Breast epithelium (tissue), 3 donors: ENCODE measurements around the gene C2orf74.

Experiments
- POLR2A ChIP-seq: fragments of 450-650 bp; IDR thresholded peaks from one replicate; pipeline ENCODE4 v1.6.1; 2016; ENCODE audit warnings: antibody characterized with exemption, mild to moderate bottlenecking, moderate library complexity
- POLR2AphosphoS5 ChIP-seq, 3 donors: sonication (generic); formaldehyde crosslinking; IDR thresholded peaks; one replicate each; pipeline ENCODE4 v1.6.1; 2017; ENCODE audit warnings: antibody characterized with exemption in 3 of 3
- TF ChIP-seq, protein P1 (sequence below), 3 donors: fragments of 450-650 bp; IDR thresholded peaks; one replicate each; pipeline ENCODE4 v1.5.1; 2016 to 2017; ENCODE audit warnings: antibody characterized with exemption in 3 of 3, mild to moderate bottlenecking in 3 of 3, moderate library complexity in 3 of 3

DNA sequence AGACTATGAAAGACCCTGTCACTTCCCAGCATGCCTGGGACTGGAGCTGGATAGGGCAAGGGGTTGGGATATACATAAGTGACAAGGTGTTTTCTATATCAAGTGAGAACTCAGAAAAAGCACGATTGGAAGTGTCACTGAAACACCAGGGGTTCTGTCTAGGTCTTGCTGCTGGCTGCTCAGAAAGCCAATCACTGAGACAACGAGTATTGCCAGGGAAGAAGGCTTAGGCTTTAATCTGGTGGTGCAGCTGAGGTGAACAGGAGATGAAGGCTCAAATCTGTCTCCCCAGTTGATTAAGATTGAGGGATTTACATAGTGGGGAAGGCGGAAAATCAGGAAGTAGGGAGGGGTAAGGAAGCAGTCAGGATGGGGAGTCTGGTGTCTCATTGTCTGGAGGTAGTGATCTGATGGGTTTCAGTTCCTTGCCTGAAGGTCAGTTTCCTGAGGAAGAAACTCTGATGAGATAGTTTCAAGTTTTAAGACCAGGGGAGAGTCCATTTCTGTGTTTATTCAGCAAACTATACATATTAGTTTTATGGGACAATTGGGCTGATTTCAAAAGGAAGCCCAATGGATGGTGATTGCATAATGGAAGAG lies 3.5 kb upstream of the C2orf74 start:
- TF ChIP-seq, protein P1, sequence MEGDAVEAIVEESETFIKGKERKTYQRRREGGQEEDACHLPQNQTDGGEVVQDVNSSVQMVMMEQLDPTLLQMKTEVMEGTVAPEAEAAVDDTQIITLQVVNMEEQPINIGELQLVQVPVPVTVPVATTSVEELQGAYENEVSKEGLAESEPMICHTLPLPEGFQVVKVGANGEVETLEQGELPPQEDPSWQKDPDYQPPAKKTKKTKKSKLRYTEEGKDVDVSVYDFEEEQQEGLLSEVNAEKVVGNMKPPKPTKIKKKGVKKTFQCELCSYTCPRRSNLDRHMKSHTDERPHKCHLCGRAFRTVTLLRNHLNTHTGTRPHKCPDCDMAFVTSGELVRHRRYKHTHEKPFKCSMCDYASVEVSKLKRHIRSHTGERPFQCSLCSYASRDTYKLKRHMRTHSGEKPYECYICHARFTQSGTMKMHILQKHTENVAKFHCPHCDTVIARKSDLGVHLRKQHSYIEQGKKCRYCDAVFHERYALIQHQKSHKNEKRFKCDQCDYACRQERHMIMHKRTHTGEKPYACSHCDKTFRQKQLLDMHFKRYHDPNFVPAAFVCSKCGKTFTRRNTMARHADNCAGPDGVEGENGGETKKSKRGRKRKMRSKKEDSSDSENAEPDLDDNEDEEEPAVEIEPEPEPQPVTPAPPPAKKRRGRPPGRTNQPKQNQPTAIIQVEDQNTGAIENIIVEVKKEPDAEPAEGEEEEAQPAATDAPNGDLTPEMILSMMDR (IDR thresholded peaks at IDR 0.05): no peak
- no peak for TF ChIP-seq POLR2AphosphoS5 (IDR thresholded peaks at IDR 0.05)
- TF ChIP-seq POLR2A: no peak
